ENCODE results near the gene CD80.
"Not testable (repeated sequence)": the region's sequence is repeated elsewhere in the genome, so short reads cannot be mapped to it uniquely, and the experiment has no call there.

CD80 gene

DNA sequence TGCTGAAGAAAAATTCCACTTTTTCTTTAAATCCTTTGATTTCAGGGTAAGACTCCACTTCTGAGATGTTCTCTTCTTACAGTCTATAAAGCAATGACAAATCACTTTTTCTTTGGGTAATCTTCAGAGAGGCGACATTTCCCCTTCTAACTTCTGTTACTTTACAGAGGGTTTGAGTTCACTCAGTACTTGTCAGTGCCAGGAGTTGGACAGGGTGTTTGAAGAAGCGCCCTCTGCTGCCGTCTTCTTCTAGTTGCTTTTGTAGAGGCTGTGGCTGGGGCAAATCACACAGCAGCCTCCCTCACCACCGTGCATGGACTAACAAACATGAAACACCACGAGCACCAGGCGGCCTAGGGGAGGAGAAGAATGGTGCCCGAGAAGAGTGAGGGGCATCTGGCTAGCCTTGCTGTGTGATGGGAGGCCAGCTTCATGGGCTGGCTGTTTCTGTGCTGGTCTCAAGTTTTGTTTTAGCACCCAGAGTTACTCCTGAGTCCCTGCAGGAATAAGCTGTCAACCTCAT lies at the start of gene CD80:
Gene CD80 (minus strand): TSS at position 174 of the 523 bp plus-strand sequence. CDS start 1,886 bp downstream, outside the sequence.
- DNase-seq, result no peak

DNA sequence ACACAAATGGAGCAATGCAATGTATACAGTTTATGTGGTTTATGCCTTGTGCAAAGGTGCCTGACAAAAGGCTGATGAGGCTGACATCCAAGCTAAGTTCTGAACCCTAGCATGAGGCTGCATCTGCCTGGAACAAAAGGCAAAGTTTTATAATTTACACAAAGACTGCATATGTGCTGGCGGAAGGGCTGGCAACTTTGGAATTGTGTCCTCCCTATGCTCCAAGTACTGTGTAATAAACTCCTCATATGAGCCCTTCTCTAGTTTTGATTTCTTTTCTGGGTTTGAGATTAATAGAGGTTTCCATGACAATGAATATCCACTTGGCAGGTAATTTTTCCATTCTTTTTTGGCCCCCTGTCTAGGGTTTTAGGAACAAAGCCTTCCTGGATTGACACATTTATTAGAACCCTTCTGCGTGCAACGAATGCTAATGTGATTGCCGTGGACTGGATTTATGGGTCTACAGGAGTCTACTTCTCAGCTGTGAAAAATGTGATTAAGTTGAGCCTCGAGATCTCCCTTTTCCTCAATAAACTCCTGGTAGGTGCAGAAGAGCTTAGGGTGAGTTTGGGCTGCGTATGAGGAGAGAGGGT lies 49.1 kb upstream of the CD80 start:
- no peak for DNase-seq

GRCh38 chr3:119604878-119605277 lies 45.5 kb upstream of the CD80 start:
- no peak for DNase-seq

DNA sequence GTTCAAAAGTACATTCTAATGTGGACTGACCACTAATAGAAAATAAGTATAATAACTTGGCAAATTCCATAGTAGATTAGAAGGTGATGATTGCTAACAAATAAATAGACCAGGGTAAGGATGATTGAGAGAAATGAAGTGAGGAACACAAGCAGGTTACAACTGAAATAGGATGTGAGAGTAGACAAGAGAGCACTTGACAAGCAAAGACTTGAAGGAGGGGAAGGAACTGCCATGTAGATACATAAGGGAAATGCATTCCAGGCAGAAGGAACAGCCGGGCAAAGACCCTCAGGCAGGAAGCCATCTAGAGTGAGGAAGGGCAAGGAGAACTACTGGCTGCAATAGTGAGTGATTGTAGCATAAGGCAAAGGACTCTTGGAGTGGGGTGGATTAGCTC lies 43.3 kb upstream of the CD80 start:
- no peak for DNase-seq

DNA sequence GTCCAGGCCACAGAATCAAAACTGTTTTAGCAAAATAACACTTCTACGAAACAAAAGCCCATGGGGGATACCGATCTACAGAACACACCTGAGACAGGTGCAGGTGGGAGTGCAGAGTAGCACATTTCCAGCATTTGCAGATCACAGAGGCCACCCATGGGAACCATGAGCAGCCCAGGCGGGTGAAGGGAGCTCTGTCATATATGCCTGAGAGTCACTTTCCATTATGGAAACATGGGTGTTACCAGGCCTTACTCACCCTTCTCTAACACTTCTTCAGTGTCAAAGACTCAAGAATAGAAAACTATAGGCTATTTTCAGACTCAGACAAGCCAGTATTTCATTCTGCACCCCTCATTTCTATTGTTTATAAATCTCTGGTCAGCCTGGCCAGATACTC lies 41.7 kb upstream of the CD80 start:
- no peak for DNase-seq

GRCh38 chr3:119600732-119601131 lies 41.3 kb upstream of the CD80 start:
- no peak for DNase-seq

DNA sequence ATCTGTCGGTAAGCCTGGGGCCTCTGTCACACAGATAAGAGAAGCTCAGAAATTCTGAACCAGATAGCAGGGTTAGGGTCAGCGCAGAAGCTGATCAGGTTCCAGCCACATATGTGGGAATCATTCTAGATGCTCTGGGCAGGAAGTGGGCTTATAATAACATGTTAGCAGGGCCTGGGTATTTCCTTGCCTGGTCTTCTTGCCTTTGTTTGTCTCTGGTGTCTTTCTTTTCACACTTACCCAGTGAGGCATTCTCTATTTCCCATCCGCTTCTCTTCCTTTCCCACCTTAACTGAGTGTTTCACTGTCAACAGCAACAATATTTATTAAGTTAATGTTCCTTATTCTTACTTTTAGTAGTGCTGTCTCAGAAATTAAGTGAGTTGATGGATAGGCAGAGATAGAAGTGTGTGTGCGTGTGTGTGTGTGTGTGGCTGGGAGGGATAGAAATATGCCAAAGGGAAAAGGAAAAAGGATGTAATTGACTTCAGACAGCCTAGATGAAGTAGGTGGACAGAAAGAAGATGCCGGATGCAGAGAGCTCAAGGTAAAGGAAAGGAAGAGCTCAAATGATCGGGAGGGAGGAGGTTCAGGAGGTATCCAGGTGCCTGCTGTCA lies 40.3 kb upstream of the CD80 start:
- DNase-seq, result no peak

DNA sequence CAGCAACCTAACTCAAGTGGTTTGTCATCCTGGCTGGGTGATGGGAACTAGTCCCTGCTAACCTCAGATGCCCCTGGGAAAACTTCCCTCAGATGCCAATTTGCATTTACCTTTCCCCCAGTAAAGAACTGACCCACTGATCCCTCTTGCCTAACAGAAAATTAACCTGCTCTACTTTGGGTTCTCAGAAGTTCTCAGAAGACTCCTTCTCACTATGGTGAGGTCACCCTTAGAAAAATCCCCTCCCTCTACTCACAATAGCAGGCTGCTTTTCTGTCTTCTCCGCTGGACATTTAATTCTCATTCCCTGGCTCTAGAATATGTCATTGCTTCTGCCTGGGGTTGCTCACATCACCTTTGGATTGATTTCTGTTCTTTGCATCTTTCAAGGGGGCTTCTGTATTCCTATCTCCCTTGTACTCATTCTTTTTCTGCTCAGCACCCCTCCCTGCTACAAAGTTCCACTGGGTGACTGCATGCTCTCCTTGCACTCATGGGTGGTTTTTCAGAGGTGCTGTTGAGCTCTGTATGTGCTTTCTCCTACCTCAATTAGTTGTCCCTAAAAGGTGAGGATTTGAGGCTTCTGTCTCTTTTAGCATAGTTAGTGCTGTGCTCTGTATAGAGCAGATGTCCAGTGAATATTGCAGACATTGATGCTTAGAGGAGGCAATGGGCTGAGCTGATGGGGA lies 39.1 kb upstream of the CD80 start:
- no peak for DNase-seq

GRCh38 chr3:119597548-119598288 lies 38.3 kb upstream of the CD80 start, which contains the start of gene PLA1A:
Gene PLA1A (plus strand): TSS chr3:119597885. CDS start chr3:119597914, 29 bp downstream.
- no peak for DNase-seq

GRCh38 chr3:119596398-119596797 lies 37.0 kb upstream of the CD80 start:
- DNase-seq, result no peak

DNA sequence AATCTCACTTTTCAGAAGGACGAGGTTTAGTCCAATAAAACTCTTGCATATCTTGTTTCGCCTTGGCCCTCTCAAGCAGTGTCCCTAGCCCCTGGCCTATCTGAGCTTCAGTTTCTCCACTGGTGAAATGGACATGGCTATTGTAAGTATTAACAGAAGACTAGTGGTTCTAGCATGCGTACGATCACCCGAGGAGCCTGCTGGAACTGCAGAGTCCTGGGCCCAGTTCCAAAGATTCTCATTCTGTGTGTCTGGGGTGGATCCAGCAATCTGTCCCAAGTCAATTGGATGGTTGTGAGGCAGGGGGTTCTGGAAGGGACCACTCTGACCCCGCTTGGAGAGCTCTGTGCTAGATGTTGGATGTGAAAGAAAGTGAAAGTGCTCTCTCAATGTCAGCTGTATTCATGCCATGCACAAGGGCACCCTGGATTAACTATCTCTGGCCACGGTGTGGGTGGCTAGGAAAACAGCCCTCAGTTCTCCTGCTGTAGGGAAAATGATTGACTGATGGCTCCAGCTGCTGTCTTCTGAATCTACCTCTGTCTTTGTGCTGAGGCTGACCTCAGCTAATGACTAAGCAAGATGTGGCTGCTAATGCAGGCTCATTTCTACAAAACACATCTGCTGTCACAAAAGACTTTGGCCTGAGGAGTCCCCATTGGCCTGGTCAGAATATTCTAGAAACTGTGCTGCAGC lies 36.4 kb upstream of the CD80 start:
- DNase-seq, result no peak

GRCh38 chr3:119594929-119595328 lies 35.5 kb upstream of the CD80 start:
- not testable (repeated sequence) for DNase-seq

- DNase-seq, result no peak
Observed at GRCh38 chr3:119594066-119594465, 34.7 kb upstream of the CD80 start.

DNA sequence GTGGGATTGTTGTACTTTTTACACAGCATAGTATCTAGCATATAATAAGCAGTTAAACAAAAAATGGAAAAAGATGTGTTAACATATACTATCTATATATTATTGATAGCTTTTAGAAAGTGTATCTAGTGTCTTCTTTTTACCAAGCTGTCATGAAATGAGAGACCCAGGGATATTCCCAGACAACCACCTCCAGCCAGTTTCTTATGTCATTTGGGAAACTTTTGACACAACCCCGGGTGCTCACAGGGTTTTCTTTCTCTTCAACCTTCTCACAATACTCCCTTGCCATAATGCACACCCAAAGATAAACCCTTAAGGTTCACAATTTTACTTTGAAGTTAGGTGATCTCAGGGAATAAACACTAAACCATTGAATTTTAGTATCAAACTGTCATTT lies 33.4 kb upstream of the CD80 start:
- DNase-seq, result no peak

DNA sequence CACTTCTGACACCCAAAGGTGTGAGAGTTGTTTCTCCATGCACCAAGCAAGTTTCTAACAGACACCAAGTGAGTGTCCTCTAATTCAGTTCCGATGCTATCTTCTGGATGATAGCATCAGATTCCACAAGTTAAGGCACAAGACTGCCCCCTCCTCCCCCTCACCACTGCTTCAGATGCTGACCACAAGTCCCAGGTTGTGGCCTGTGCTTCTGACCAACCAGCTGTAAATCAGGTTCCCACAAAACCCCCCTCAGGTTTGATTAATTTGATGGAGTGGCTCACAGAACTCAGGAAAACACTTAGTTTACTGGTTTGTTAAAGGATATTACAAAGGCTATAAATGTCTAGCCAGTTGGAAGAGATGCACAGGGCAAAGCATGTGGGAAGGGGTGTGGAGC lies 31.3 kb upstream of the CD80 start:
- no peak for DNase-seq

- DNase-seq, result no peak
Observed at GRCh38 chr3:119589102-119589773, 29.8 kb upstream of the CD80 start.

GRCh38 chr3:119588112-119588511 lies 28.7 kb upstream of the CD80 start:
- no peak for DNase-seq

GRCh38 chr3:119586733-119587172 lies 27.3 kb upstream of the CD80 start:
- DNase-seq, result no peak

DNA sequence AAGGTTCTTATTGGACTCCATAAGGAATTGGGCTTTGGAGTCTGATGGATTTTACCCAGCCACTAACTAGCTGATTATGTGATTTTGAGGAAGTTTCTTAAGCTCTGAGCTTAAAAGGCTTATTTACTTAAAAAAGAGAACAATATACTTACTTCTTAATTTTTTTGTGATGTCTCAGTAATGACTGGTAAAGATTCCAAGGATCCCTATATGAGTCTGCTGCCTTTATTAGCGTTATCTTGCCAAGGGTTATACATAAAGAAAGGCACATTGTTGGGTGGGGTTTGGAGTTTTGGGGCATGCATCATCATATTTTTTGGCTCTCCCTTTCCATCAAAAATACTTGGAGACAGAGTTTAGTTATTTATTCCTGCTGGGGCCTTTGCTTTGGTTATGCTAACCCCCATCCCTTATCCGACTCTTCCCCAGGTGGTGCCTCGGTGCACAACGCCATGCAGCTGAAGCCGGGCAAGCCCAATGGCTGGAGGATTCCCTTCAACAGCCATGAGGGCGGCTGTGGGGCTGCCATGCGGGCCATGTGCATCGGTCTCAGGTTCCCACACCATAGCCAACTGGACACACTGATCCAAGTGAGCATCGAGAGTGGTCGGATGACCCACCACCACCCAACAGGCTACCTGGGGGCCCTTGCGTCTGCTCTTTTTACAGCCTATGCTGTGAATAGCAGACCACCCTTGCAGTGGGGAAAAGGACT lies 26.6 kb upstream of the CD80 start:
- no peak for DNase-seq

- DNase-seq, result no peak
Observed at GRCh38 chr3:119585208-119585607, 25.8 kb upstream of the CD80 start.

DNA sequence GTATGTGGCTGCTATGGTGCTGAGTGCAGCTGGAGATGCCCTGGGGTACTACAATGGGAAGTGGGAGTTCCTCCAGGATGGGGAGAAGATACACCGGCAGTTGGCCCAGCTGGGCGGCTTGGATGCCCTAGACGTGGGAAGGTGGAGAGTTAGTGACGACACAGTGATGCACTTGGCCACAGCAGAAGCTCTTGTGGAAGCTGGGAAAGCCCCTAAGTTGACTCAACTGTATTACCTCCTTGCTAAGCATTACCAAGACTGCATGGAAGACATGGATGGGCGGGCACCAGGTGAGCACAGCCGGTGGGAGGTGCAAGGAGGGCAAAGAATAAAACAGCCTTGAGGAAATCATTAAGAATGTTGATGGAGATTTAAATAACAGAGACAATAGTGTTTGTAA lies 22.8 kb upstream of the CD80 start:
- DNase-seq, result no peak
